Activated CD4-positive, alpha-beta T cell treated with anti-CD3 and anti-CD28 coated beads, Interleukin-2, amount 50 U/mL, for 4 hours (primary cell): ENCODE measurements around the gene ZNF561.

Experiments used
- DNase-seq, 2 experiments: peaks; one replicate each; pipeline ENCODE4 v3.0.0-alpha.2; 2020

ZNF561 gene

GRCh38 chr19:9570255-9570654 is 50.8 kb downstream of the ZNF561 start:
- DNase-seq: no peak

DNA sequence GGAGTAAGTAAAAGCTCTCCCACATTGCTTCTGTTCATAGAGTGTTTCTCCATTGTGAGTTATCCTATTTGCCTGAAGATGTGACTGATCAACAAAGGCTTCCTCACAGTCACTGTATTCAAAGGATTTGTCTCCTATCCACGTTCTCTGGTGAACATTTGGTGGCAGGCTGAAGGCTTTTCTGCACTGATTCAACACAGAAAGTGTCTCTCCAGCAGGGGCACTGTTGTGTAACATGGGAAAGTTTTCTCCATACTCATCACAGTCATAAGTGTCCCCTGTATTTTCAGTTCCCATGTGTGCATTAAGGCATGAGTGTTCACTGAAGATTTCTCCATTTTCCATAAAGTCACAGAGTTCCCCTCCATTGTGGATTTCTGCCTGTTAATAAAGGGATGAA is 54.3 kb downstream of the ZNF561 start:
- no peak for DNase-seq

DNA sequence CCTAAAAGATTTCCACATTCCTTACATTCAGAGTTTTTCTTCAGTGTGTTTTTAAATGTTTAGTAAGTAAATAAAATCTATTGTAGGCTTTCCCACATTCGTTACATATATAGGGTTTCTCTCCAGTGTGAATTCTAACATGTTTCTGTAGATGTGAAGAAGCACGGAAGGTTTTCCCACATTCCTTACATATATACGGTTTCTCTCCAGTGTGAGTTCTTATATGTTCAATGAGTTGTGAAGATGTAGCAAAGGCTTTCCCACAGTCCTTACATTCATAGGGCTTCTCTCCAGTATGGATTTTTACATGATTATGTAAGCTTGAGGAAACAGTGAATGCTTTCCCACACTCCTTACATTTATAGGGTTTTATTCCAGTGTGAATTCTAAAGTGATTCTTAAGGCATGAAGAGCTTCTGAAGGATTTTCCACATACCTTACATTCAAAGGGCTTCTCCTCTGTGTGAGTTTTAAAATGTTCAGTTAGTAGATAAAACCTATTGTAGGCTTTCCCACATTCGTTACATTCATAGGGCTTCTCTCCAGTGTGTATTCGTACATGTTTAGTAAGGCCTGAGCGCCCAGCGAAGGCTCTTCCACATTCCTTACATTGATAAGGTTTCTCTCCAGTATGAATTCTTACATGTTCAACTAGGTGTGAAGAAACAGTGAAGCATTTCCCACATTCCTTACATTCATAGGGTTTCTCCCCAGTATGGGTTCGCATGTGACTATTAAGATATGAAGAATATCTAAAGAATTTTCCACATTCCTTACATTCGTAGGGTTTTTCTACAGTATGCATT is 54.9 kb downstream of the ZNF561 start:
- DNase-seq: no peak
